Measurements from ENCODE around the gene C2orf76. TPM values are rescaled to one million over a fixed set of nuclear protein-coding genes. Genes with fewer than 3 reads are reported as not detected.

C2orf76 gene
- total and polyA plus RNA-seq, 2 of the 4 experiments (the other 2 are of a cell fraction) = 10.6 to 12.6 TPM

DNA sequence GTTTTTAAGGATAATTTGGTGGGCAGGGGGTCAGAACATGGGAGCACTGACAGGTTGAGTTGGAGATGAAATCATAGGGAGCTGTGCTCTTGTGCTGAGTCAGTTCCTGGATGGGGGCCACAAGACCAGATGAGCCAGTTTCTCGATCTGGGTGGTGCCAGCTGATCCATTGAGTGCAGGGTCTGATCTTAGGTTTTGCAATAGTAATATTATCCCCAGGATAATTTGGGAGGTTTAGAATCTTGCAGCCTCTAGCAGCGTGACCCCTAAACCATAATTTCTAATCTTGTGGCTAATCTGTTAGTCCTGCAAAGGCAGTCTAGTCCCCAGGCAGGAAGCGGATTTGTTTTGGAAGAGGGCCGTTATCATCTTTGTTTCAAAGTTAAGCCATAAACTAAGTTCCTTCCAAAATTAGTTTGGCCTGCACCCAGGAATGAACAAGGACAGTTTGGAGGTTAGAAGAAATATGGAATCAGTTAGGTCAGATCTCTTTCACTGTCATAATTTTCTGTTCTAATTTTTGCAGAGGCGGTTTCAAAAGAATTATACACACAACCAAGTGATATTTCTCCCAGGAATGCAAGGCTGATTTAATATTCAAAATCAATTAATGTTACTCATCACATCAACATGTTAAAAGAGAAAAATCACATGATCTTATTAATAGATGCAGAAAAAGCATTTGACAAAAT is 23.1 kb upstream of the C2orf76 start:
- no peak overlapping the region for H3K27ac ChIP-seq (ENCODE audit: insufficient read depth, low read length)
- H3K9ac ChIP-seq (ENCODE audit: low read depth, low read length) = no peak overlapping the region
- H4K20me1 ChIP-seq (ENCODE audit: insufficient read depth, low read length) = no peaks in the 10 kb centered on the region
- no peaks in the 10 kb centered on the region for H3K36me3 ChIP-seq (ENCODE audit: control insufficient read depth, insufficient read depth, low read length)
- no peak overlapping the region for H2AFZ ChIP-seq (replicated peaks; ENCODE audit: low read length, poor library complexity)
- BruUV-seq (replicated peaks) = no TSS peak
- H3K9me1 ChIP-seq (ENCODE audit: insufficient read depth, low read length) = no peaks in the 10 kb centered on the region
- no peaks in the 10 kb centered on the region for H3K4me1 ChIP-seq (ENCODE audit: control insufficient read depth, insufficient read depth, low read length)
- H3K18ac ChIP-seq (ENCODE audit: low read depth, low read length) = no peak overlapping the region
- H2AK5ac ChIP-seq (ENCODE audit: low read depth, low read length) = no peak overlapping the region
- dilution Hi-C loops (cut with HindIII; ENCODE audit: low sequenced_read_pairs, unreplicated experiment) = no loop called here
- H3K23ac ChIP-seq (ENCODE audit: low read depth, low read length) = no peak overlapping the region
- no peak overlapping the region for H3K4me3 ChIP-seq (ENCODE audit: insufficient read depth, low read depth, low read length)
- ChIA-PET POLR2A (ENCODE audit: unreplicated experiment) (no interaction called here), CTCF (no interaction called here)
- H3K79me1 ChIP-seq (ENCODE audit: low read depth in 1 of 2, low read length in 2 of 2) = no peaks in the 10 kb centered on the region
- DNase-seq (peak; percentile 45), ATAC-seq (ENCODE audit: low read depth) (peak; percentile 44)
- no peak for TF ChIP-seq RCOR1 (IDR thresholded peaks at IDR 0.05; ENCODE audit: insufficient replicate concordance, low read length)
- TF ChIP-seq FOS (IDR thresholded peaks at IDR 0.05; ENCODE audit: low read depth, low read length) = no peak
- TF ChIP-seq MAFK (IDR thresholded peaks at IDR 0.05; ENCODE audit: low read depth, low read length) = no peak
- no peak for TF ChIP-seq CTCF (conservative IDR thresholded peaks at IDR 0.05; ENCODE audit: low read depth, low read length)
- TF ChIP-seq ELK1 (IDR thresholded peaks at IDR 0.05; ENCODE audit: borderline replicate concordance, low read depth, low read length) = no peak
- TF ChIP-seq BHLHE40 (IDR thresholded peaks at IDR 0.05; ENCODE audit: low read depth, low read length) = no peak
- no peak for TF ChIP-seq MAZ (IDR thresholded peaks at IDR 0.05; ENCODE audit: borderline replicate concordance, low read depth, low read length)
- TF ChIP-seq USF2 (IDR thresholded peaks at IDR 0.05; ENCODE audit: low read depth, low read length) = no peak
- TF ChIP-seq RAD21 (IDR thresholded peaks at IDR 0.05; ENCODE audit: low read length) = no peak
- peaks cover 3% of the 10 kb centered on the region for H3K27me3 ChIP-seq (ENCODE audit: control insufficient read depth, insufficient read depth, low read length)
- H3K56ac ChIP-seq (ENCODE audit: extremely low read depth, insufficient read depth, low read length) = no peak overlapping the region
- H3K14ac ChIP-seq (replicated peaks; ENCODE audit: low read depth, low read length) = no peak overlapping the region
- H2BK5ac ChIP-seq (ENCODE audit: low read depth, low read length, poor library complexity, severe bottlenecking) = no peak overlapping the region
- H3K4ac ChIP-seq (ENCODE audit: low read depth, low read length) = no peak overlapping the region
- no peak overlapping the region for H2BK20ac ChIP-seq (ENCODE audit: low read depth, low read length)
- no peak overlapping the region for H2BK15ac ChIP-seq (ENCODE audit: low read depth, low read length)
- in situ Hi-C loops (cut with MboI; ENCODE audit: low sequenced_read_pairs) = no loop called here
- H4K91ac ChIP-seq (ENCODE audit: insufficient read depth, low read depth, low read length) = no peak overlapping the region
- intact Hi-C loops (cut with micrococcal nuclease) = no loop called here
- no peak overlapping the region for H2AK9ac ChIP-seq (replicated peaks; ENCODE audit: low read depth, low read length, poor library complexity)
- H4K8ac ChIP-seq (ENCODE audit: low read depth in 2 of 2, low read length in 2 of 2) = no peak overlapping the region
- no peak overlapping the region for H2BK120ac ChIP-seq (ENCODE audit: low read depth, low read length)
- no peak overlapping the region for H4K5ac ChIP-seq (ENCODE audit: low read depth, low read length)
- no peaks in the 10 kb centered on the region for H3K9me3 ChIP-seq (ENCODE audit: control insufficient read depth, insufficient read depth, low read length)
- no CpG with 5 or more reads among the region's 5 CpGs for WGBS, 2 experiments (ENCODE audit: extremely low coverage in 2 of 2, insufficient read length in 1 of 2)
- H3K4me2 ChIP-seq (ENCODE audit: low read depth, low read length) = no peak overlapping the region
